K562 (cell line): ENCODE data around the gene VPS26A.

ENCODE experiments used
- CREB3 ChIP-seq: fragments of 450-650 bp; conservative IDR thresholded peaks from 2 replicates; pipeline ENCODE4 v1.6.1; 2016; ENCODE audit warnings: missing genetic modification characterization, low read depth, mild to moderate bottlenecking, missing compliant biosample characterization, moderate library complexity
- ESRRA ChIP-seq: fragments of 450-650 bp; IDR thresholded peaks from 2 replicates; pipeline ENCODE4 v1.6.1; 2014; ENCODE audit warnings: low read depth, mild to moderate bottlenecking, moderate library complexity, borderline replicate concordance
- FOXM1 ChIP-seq, 2 experiments: fragments of 450-650 bp in 1 of 2; sonication (generic) in 1 of 2; formaldehyde crosslinking in 1 of 2; IDR thresholded peaks; 2 replicates each; pipeline versions ENCODE4 v1.6.1 to v1.9.0; 2017 to 2022; ENCODE audit warnings: low read depth in 2 of 2, mild to moderate bottlenecking in 2 of 2, missing genetic modification reagents in 1 of 2, moderate library complexity in 1 of 2
- JUND ChIP-seq, 2 experiments: IDR thresholded peaks; 2 replicates in 1 of 2; 3 replicates in 1 of 2; pipeline ENCODE4 v1.6.1; 2011; ENCODE audit warnings: borderline replicate concordance in 2 of 2, low read depth in 2 of 2, low read length in 2 of 2, improper control_type of control experiment in 1 of 2, missing biosample characterization in 1 of 2, missing genetic modification characterization in 1 of 2, missing genetic modification reagents in 1 of 2
- KAT7 ChIP-seq: sonication (generic); formaldehyde crosslinking; IDR thresholded peaks from 2 replicates; pipeline ENCODE4 v1.8.0; 2022; ENCODE audit warnings: missing genetic modification reagents, mild to moderate bottlenecking, borderline replicate concordance
- MECOM ChIP-seq: fragments of 250-450 bp; sonication (Bioruptor Pico); IDR thresholded peaks from 2 replicates; pipeline ENCODE4 v1.8.0; 2022; ENCODE audit warnings: inconsistent platforms
- POLR2AphosphoS5 ChIP-seq: IDR thresholded peaks from 2 replicates; pipeline ENCODE4 v1.6.1; 2011; ENCODE audit warnings: mild to moderate bottlenecking, low read depth, low read length, moderate library complexity; ENCODE audit not compliant: control insufficient read depth, insufficient read depth
- PTTG1 ChIP-seq: fragments of 450-650 bp; IDR thresholded peaks from 2 replicates; pipeline ENCODE4 v1.6.1; 2016; ENCODE audit warnings: low read depth, mild to moderate bottlenecking, missing genetic modification characterization, missing compliant biosample characterization
- ZC3H11A ChIP-seq: IDR thresholded peaks from 2 replicates; pipeline ENCODE4 v1.6.1; 2012; ENCODE audit warnings: low read depth, low read length, improper control_type of control experiment
- ZFP36 ChIP-seq: fragments of 150-350 bp; IDR thresholded peaks from 2 replicates; pipeline ENCODE4 v1.6.1; 2018; ENCODE audit warnings: low read length, low read depth; ENCODE audit not compliant: partially characterized antibody
- TF ChIP-seq, protein P1 (sequence below), 2 experiments: fragments of 450-650 bp; formaldehyde crosslinking in 1 of 2; IDR thresholded peaks; 2 replicates each; pipeline versions ENCODE4 v1.4.0 to v1.6.1; 2014 to 2020; ENCODE audit warnings: mild to moderate bottlenecking in 2 of 2, borderline replicate concordance in 1 of 2, low read depth in 1 of 2

- no peak for TF ChIP-seq ESRRA
- TF ChIP-seq POLR2AphosphoS5 = no peak
- TF ChIP-seq, protein P1, sequence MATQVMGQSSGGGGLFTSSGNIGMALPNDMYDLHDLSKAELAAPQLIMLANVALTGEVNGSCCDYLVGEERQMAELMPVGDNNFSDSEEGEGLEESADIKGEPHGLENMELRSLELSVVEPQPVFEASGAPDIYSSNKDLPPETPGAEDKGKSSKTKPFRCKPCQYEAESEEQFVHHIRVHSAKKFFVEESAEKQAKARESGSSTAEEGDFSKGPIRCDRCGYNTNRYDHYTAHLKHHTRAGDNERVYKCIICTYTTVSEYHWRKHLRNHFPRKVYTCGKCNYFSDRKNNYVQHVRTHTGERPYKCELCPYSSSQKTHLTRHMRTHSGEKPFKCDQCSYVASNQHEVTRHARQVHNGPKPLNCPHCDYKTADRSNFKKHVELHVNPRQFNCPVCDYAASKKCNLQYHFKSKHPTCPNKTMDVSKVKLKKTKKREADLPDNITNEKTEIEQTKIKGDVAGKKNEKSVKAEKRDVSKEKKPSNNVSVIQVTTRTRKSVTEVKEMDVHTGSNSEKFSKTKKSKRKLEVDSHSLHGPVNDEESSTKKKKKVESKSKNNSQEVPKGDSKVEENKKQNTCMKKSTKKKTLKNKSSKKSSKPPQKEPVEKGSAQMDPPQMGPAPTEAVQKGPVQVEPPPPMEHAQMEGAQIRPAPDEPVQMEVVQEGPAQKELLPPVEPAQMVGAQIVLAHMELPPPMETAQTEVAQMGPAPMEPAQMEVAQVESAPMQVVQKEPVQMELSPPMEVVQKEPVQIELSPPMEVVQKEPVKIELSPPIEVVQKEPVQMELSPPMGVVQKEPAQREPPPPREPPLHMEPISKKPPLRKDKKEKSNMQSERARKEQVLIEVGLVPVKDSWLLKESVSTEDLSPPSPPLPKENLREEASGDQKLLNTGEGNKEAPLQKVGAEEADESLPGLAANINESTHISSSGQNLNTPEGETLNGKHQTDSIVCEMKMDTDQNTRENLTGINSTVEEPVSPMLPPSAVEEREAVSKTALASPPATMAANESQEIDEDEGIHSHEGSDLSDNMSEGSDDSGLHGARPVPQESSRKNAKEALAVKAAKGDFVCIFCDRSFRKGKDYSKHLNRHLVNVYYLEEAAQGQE (IDR thresholded peaks at IDR 0.05; ENCODE audit: borderline replicate concordance) = no peak
- TF ChIP-seq, protein P1 (CRISPR knock-in tag; IDR thresholded peaks at IDR 0.05; ENCODE audit: low read depth) = no peak
- no peak for TF ChIP-seq KAT7 (CRISPR knock-in tag)
- TF ChIP-seq ZC3H11A = no peak
- no peak for TF ChIP-seq JUND (IDR thresholded peaks at IDR 0.05; ENCODE audit: borderline replicate concordance, low read depth, low read length)
- TF ChIP-seq JUND (tag; IDR thresholded peaks at IDR 0.05; ENCODE audit: borderline replicate concordance, low read depth, low read length) = peak; percentile 26; the same call in 1 of the 3 replicates
- TF ChIP-seq CREB3 (tag) = no peak
- no peak for TF ChIP-seq ZFP36
- TF ChIP-seq MECOM (CRISPR knock-in tag) = no peak
- TF ChIP-seq FOXM1 (IDR thresholded peaks at IDR 0.05; ENCODE audit: low read depth) = no peak
- no peak for TF ChIP-seq FOXM1 (CRISPR knock-in tag; IDR thresholded peaks at IDR 0.05; ENCODE audit: low read depth)
- TF ChIP-seq PTTG1 (tag) = no peak
Observed at GRCh38 chr10:69074532-69074931, 49.4 kb upstream of the VPS26A start.
